GM12873 (cell line): ENCODE results near the gene SPTLC3.

Experiments
- TF ChIP-seq, protein P1 (sequence below): IDR thresholded peaks from 2 replicates; pipeline ENCODE4 v1.5.1; 2012; ENCODE audit warnings: low read depth, mild to moderate bottlenecking, moderate library complexity, low read length, control low read depth; ENCODE audit not compliant: insufficient read depth; ENCODE audit errors: missing control alignments

The SPTLC3 gene

DNA sequence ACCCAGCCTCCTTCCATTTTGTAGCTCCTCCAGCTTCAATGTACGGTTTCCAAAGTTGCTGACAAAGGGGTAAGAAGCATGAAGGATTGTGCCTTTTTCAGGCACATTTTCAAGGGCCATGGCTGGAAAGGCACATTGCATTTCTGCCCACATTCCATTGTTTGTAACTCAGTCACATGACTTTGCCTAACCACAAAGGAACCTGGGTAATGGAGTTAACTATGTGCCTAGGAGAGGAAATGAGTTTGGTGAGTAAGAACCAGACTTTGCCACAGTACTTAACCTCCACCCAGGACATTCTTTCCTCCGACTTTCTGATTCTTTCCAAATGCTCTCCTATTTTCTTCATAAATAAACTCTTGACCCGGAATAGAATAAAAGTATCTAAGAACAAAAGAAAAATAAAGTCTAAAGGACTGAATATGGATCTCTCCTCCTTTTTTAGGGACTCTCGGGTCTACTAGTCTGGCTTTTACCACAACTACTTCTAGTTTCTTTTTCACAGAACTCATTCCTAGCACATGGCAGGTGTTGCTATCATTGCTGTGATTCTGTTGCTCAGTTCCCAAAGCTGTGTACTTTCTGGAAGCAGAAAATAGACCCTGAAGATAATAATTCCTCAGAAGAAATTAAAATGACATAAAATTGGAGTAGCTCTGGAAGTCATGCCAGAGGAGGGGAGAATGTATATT lies 130.8 kb downstream of the SPTLC3 start:
- TF ChIP-seq, protein P1, sequence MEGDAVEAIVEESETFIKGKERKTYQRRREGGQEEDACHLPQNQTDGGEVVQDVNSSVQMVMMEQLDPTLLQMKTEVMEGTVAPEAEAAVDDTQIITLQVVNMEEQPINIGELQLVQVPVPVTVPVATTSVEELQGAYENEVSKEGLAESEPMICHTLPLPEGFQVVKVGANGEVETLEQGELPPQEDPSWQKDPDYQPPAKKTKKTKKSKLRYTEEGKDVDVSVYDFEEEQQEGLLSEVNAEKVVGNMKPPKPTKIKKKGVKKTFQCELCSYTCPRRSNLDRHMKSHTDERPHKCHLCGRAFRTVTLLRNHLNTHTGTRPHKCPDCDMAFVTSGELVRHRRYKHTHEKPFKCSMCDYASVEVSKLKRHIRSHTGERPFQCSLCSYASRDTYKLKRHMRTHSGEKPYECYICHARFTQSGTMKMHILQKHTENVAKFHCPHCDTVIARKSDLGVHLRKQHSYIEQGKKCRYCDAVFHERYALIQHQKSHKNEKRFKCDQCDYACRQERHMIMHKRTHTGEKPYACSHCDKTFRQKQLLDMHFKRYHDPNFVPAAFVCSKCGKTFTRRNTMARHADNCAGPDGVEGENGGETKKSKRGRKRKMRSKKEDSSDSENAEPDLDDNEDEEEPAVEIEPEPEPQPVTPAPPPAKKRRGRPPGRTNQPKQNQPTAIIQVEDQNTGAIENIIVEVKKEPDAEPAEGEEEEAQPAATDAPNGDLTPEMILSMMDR: no peak

DNA sequence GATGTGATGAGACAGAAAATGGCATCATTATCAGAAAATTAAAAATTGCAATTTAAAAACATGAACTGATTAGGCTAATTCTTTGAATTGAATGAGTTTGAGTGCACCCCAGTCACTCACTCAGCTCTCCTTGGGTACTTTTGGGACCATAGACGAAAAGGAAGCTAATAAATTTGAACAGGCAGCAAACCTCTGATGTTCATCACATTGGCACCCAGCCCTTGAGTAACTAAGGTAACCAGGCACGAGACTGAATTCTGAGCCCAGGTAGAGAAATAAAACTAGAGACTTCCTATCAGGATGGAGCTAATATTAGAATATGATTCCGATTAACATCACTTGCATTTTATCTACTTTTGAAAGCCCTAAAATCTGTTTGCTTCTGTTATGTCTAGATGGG lies 131.4 kb downstream of the SPTLC3 start:
- TF ChIP-seq, protein P1: no peak

DNA sequence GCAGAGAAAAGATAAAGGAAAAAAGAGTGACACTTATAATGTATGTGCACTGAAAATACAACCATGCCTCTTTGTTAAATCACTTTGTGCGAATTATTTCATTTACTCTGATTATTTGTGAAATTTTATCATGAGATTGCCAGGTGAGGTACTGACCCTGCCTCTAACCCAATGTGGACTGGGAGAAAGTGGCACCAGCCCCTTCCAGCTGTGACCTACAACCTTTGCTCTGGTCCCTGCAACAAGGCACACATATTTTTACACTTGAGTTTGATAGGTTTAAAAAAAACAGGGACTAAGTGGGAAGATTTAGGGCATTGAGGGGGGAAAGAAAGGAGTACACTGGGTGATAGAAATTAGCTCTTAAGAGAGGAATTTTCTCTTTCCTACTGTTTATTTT lies 132.0 kb downstream of the SPTLC3 start:
- TF ChIP-seq, protein P1: no peak

DNA sequence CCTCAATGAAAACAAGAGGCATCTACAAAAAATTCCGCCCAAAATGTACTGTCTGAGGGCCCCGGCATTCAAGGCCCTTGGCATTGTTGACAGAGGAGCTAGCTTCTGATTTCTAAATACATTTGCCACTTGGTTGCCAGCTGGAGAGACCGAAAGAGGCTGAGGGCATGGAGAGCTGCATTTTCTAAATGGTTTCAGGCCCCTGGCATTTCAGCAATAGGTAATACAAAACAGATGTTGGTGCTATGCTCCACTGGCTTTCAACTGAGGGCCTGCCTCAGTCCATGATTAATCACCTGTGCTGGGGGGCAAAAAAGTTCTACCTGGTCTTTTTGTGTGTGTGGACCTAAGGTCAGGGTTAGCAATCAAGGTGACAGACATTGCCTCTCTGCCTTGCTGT lies 132.8 kb downstream of the SPTLC3 start:
- TF ChIP-seq, protein P1: no peak

DNA sequence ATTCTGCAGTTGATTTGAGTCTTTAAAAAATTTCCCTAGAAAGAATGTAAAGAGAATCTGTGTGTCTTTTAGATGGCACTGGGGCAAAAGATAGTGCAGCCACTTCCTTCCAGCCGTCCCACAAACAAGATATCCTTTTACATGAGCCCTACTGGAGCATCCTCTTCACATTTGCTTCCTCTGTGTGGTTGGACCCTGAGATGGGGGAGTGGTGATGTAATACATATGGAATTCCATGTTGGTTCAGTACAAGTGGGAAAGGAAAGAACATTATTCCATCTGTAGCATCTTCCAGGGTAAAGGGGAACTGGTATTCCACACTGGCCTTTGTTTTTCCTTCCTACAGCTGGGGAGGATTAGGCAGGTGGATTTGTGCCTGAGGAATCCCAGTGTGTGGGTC lies 133.4 kb downstream of the SPTLC3 start:
- TF ChIP-seq, protein P1: no peak

DNA sequence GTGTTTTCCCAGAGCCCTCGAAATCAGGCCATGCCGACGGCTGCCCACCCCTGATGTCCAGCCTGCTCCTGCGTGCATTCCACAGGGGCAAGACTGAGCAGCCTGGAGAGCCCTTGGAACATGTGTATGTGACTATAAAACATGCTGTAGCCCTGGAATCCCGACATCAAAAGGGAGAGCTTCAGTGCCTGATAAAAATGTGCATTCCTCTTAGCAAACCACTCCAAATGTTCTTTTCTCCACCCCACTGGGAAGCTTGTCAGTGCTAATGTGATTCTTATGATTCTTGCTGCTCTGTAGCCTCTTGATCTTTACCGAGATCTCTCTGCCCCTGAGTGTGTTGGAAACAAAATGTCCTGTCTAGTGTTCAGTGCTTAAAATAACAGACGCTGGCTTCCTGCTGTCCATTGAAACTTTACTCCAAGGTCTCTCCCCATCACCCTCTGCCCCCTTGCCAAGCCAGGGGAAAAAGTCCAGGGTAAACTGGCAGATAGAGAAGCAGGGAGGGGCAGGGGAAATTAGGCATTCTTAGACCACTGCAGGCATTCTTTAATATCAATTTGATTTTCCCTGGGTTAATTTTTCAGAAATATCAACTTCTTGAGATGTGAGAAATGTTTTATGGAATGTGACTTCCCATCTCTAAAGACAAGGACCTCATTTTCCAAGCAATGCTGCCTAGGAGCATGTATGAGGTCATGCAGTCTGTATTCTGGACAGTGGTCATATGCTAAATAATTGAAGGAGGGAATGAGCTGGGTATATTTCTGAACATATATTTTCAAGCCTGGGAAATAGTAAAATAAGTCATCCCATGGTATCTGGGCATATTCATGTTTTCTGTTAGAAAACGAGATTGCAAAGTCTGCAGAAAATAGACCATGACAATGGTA lies 138.5 kb downstream of the SPTLC3 start:
- TF ChIP-seq, protein P1: no peak

DNA sequence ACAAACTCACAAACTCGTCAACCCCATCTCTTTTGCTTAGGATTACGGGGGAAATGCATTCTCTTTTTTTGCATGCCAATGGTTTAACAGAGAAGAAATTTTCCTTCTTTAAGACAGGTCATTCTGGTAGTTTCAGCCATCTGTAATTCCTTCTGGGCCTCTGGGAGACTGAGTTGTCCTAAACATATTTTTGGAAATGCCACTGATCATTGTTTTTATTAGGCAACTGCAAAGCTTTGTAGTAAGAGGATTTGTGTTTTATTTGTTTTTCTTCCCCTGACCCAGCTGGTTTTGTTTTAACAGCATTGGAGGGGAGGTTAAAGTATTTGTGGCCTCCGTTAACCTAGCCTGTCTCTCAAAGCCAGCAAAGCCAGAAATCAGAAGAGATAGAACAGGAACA lies 139.2 kb downstream of the SPTLC3 start:
- TF ChIP-seq, protein P1: no peak
